H1 (cell line): ENCODE results near the gene LHFPL2. TPM values are rescaled to one million over a fixed set of nuclear protein-coding genes. Genes with fewer than 3 reads are reported as not detected.

ENCODE experiments used
- ATF2 ChIP-seq: IDR thresholded peaks from 2 replicates; pipeline ENCODE4 v1.6.1; 2012; ENCODE audit warnings: low read length, inconsistent platforms
- CHD7 ChIP-seq: fragments of 300-600 bp; sonication (generic); IDR thresholded peaks from 2 replicates; pipeline ENCODE4 v1.7.1; 2012; ENCODE audit warnings: low read length, moderate library complexity, mild to moderate bottlenecking, inconsistent platforms; ENCODE audit not compliant: insufficient replicate concordance
- FOSL1 ChIP-seq: IDR thresholded peaks from 2 replicates; pipeline ENCODE4 v1.6.1; 2011; ENCODE audit warnings: mild to moderate bottlenecking, low read depth, low read length, moderate library complexity; ENCODE audit not compliant: insufficient read depth
- GABPA ChIP-seq: IDR thresholded peaks from 2 replicates; pipeline ENCODE4 v1.6.1; 2011; ENCODE audit warnings: mild to moderate bottlenecking, low read length, moderate library complexity, borderline replicate concordance; ENCODE audit not compliant: insufficient read depth
- GTF2F1 ChIP-seq: IDR thresholded peaks from 2 replicates; pipeline ENCODE4 v1.6.1; 2012; ENCODE audit warnings: low read depth, low read length, improper control_type of control experiment, borderline replicate concordance
- PHF8 ChIP-seq: fragments of 200-600 bp; sonication (generic); conservative IDR thresholded peaks from 2 replicates; pipeline ENCODE4 v1.7.1; 2012; ENCODE audit warnings: low read depth, mild to moderate bottlenecking, inconsistent platforms, low read length, moderate library complexity
- SUZ12 ChIP-seq: fragments of 200-600 bp; sonication (generic); IDR thresholded peaks from 2 replicates; pipeline ENCODE4 v1.6.1; 2012; ENCODE audit warnings: mild to moderate bottlenecking, inconsistent platforms, low read length, moderate library complexity, mixed read lengths
- ZNF274 ChIP-seq: IDR thresholded peaks from 2 replicates; pipeline ENCODE4 v1.7.0; 2012; ENCODE audit warnings: low read length, borderline replicate concordance; ENCODE audit errors: extremely low read depth
- polyA plus RNA-seq, 7 experiments: library from polyadenylated mRNA; depleted of rRNA in 3 of 7; stranded (reverse) in 5 of 7; unstranded in 2 of 7; fragments of >200 nt in 5 of 7; fragments of 200-250 nt in 2 of 7; gene quantifications; 1 replicate in 5 of 7; 2 replicates in 1 of 7; 4 replicates in 1 of 7; pipeline versions ENCODE4 v1.2.1 to v1.2.3, GENCODE V29; 2011 to 2013; ENCODE audit warnings: missing spikeins in 2 of 7, mixed read lengths in 2 of 7
- total RNA-seq: library from RNA; stranded (reverse); fragmentation: NEBNext Ultra II Directional; extraction: Animal tissue kit (Norgen Biotek cat#: 25700); gene quantifications from 2 replicates; pipeline ENCODE4 v1.2.1, GENCODE V29; 2021

LHFPL2 gene
- total and polyA plus RNA-seq, 2 of the 8 experiments (the other 6 are each of a cell fraction or from before 2014, with no cell fraction given), result 9.6 to 43.0 TPM

GRCh38 chr5:78693339-78693738 lies 44.8 kb upstream of the LHFPL2 start (continued):
- TF ChIP-seq CHD7, result no peak
- TF ChIP-seq GABPA, result no peak
- no peak for TF ChIP-seq ATF2
- no peak for TF ChIP-seq ZNF274
- TF ChIP-seq FOSL1, result no peak
- TF ChIP-seq SUZ12, result no peak
- no peak for TF ChIP-seq PHF8
- TF ChIP-seq GTF2F1, result no peak
